GM04504 (cell line): Measurements from ENCODE around the gene DNAAF5.
"Not testable (repeated sequence)": the region's sequence is repeated elsewhere in the genome, so short reads cannot be mapped to it uniquely, and the experiment has no call there.

ENCODE experiments used
- DNase-seq: peaks from one replicate; pipeline ENCODE4 v3.0.0-alpha.2; 2012; ENCODE audit warnings: low read depth

The DNAAF5 gene

DNA sequence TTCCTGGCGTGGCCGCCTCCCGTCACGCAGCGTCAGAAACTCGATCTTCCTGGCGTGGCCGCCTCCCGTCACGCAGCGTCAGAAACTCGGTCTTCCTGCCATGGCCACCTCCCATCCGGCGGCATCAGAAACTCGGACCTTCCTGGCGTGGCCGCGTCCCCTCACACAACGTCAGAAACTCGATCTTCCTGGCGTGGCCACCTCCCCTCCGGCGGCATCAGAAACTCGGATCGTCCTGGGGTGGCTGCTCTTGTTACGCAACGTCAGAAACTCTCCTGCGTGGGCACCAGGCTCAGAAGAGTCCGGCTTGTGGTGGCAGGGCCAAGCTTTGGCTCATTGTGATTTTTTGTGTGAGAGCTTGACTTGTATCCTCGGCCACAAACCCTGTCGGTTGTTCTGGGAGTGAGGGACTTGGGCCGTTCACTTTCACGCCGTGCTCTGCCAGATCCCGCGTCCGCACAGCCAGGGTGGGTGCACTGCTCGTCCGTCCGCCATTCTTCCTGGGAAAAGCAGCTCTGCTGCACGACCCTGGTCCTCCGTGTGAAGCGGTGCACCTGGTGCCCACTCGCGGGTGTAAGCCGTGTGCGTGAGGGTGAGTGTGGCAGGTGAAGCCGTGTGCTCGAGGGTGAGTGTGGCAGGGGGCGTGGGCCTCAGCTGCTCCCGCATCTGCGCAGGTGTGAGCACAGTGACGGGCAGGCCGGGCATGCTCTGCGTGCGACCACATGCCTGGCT lies 56.4 kb downstream of the DNAAF5 start:
- no peak for DNase-seq

DNA sequence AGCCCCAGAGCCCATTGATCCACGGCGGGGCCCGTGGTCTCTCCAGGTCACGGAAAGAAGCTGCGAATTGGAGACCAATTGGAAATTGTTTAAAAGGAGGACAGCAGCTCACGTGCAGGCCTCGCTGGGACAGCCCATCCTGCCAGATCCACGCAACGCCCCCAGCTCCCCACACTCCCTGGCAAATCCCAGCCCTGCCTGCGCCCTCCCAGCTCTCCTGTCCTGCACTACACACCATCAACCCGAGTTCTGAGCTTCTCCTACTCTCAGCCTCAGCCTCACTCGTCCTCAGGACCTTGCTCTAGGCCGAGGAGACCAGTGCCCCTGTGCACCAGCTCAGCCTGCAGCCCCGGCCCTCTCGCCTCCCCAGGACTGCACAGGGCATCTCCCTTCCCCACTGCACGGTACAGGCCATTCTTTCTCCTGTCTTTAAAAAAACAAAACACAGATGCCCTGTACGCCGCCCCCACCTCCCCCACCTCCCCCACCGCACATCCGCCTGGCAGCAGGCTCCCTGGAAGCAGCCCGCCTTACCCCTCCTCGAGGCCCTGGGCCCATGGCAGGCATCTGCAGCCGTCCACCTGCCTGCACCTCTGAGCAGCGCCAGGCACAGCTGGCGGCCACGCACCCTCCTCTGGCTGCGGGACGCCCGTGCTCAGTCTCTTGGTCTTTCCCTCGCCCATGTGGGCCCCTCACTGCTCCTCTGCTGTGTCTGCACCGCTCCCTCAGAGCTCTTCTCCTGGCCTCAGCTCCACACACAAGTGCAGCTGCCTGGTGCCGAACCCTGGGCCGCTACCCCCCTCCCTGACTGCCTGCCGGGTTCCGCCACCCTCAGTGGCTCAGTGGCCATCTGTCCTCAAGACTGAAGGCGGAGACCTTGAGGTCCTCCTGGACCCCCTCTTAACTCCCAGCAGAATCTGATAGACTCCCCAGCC lies 57.3 kb downstream of the DNAAF5 start:
- DNase-seq: no peak

DNA sequence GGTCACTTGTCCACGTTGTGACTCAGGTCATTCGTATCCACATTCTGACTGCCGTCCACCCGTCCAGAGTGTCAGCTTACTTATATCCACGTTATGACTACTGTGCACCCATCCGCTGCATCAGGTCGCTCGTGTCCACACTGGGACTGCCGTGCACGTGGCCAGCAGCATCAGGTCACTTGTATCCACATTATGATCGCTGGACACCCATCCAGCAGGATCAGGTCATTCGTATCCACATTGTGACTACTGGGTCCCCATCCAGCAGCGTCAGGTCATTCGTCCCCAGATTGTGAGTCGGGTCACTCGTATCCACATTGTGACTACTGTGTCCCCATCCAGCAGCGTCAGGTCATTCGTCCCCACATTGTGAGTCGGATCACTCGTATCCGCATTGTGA lies 58.5 kb downstream of the DNAAF5 start:
- no peak for DNase-seq

DNA sequence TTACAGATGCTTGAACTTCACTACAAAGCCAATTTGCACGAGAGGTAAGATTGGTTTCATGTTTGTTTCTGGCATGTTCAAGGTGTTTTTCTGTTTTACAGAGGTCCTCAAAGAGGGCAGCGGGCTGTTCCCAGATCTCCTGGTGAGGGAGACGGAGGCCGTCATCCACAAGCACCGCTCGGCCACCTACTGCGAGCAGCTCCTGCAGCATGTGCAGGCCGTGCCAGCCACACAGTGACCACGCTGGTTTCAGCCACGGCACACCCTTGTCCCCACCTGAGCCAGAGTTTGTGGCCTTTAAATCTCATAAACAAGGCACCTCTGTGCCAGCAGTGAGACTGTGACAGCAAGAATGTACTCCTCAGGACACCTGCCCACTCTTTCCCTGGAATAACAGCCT lies 58.9 kb downstream of the DNAAF5 start:
- no peak for DNase-seq

DNA sequence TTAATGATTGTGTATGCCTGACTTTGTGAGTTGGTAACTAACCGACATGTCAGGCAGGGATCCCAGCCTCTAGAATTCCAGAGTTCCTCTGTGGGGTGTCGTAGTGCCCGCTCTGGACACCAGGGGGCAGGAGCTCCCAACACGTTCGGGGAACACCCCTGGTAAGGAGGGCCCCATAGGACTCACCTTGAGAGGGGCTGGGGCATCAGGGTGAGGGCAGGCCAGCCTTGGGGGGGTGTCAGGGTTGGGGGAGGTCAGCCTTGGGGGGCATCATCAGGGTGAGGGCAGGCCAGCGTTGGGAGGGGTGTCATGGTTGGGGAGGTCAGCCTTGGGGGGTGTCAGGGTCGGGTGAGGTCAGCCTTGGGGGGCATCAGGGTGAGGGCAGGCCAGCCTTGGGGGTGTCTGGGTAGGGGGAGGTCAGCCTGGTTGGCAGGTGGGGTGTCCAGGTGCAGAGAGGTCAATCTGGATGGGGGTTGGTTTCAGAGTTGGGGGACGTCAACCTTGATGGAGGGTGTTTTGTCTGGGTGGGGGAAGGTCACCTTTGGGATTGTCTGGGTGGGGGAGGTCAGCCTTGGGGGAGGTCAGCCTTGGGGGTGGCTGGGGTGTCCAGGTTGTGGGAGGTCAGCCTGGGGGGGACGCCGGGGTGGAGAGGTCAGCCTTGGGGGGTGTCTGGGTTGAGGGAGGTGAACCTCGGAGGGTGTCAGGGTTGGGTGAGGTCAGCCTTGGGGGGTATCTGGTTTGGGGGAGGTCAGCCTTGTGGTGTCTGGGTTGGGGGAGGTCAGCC lies 60.2 kb downstream of the DNAAF5 start:
- DNase-seq: peak; percentile 37

DNA sequence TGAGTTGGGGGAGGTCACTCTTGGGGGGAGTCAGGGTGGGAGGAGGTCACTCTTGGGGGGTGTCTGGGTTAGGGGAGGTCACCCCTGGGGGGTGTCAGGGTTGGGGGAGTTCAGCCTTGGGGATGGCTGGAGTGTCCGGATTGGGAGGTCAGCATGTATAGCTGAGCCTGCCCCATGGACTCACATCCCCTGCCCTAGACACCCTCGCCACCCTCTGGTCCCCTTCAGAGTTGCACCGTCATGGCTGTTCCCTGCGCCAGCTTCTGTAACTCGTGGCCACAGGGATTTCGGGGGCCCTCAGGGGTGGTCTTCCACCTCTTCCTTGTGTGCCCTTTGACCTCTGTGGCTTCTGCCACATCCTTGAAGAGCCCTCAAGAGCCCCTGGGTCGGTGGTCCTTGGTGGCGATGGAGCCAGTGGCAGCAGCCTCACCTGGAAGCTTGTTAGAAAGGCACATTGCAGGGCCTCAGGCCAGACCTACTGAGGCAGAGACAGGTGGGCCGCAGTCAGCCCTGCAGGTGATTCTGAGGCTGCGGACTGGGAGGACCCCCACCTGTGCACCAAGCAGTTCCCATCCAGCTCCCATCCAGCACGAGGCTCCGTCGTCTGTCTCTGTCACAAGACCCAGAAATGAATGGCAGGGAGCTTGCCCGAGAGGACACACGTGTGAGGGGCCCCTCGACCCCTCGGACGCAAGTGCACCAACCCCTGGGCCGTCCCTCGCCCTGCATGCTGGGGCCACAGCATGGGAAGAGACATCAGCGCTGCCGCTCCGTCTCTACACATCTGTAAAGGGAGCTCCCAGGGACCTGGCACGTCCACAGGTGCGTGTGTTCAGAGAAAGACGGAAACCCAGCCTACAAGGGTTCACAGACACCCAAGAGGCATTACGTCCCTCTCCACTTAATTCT lies 61.1 kb downstream of the DNAAF5 start:
- no peak for DNase-seq

DNA sequence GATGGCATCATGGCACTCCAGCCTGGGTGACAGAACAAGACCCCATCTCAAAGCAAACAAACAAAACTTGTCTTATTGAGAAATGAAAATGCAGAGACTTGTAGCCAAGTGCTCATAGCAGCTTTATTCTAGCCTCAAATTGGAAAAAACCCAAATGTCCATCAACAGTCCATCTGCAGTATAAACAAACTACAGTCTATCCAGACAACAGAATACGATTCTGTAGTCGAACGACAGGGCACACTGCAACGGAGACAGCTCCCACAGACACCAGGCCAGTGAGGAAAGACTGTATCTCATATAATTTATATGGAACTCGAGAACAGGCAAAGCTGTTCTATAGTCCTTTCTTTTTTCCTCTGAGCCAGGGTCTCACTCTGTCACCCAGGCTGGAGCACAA lies 65.0 kb downstream of the DNAAF5 start:
- no peak for DNase-seq

DNA sequence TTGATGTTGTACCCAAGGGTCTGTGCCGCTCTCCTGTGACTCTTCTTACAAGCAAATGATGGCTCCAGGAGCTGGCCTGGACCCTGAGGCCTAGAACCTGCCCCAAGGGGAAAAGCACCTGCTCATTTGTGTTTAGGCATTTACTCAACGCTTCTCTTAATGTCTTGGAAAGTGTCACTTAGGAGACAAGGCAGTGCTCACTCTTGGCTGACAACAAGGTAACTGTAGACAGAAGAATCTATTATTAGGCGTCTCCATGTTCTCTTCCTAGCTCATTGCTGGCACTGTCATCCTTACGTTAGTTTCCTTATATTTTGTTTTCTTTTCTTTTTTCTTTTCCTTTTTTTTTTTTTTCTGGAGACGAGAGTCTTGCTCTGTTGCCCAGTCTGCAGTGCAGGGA lies 67.7 kb downstream of the DNAAF5 start:
- no peak for DNase-seq

DNA sequence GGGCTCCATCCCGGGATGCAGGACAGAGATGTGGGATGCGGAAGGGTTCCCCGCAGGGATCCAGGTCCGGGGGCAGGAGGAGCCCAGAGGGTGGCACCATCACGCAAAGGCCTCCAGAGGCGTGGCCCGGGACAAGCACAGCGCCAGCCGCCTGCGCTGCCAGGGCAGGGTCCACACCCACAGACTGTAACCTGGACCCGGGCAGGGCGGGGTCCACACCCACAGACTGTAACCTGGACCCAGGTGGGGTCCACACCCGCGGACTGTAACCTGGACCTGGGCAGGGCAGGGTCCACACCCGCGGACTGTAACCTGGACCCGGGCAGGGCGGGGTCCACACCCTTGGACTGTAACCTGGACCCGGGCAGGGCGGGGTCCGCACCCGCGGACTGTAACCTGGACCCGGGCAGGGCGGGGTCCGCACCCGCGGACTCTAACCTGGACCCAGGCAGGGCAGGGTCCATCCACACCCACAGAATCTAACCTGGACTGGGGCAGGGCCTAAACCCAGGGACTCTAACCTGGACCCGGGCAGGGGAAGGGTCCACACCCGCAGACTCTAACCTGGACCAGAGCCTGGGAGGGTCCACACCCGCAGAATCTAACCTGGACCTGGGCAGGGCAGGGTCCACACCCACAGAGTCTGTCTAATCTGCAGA lies 68.3 kb downstream of the DNAAF5 start:
- DNase-seq: no peak

DNA sequence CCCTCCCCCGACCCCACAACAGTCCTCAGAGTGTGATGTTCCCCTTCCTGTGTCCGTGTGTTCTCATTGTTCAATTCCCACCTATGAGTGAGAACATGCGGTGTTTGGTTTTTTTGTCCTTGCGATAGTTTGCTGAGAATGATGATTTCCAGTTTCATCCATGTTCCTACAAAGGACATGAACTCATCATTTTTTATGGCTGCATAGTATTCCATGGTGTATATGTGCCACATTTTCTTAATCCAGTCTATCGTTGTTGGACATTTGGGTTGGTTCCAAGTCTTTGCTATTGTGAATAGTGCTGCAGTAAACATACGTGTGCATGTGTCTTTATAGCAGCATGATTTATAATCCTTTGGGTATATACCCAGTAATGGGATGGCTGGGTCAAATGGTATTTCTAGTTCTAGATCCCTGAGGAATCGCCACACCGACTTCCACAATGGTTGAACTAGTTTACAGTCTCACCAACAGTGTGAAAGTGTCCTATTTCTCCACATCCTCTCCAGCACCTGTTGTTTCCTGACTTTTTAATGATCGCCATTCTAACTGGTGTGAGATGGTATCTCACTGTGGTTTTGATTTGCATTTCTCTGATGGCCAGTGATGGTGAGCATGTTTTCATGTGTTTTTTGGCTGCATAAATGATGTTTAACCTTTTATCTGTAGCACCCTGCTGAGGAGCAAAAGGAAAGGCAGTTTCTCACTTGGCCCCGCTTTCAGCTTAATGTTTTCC lies 70.1 kb downstream of the DNAAF5 start:
- DNase-seq: not testable (repeated sequence)

DNA sequence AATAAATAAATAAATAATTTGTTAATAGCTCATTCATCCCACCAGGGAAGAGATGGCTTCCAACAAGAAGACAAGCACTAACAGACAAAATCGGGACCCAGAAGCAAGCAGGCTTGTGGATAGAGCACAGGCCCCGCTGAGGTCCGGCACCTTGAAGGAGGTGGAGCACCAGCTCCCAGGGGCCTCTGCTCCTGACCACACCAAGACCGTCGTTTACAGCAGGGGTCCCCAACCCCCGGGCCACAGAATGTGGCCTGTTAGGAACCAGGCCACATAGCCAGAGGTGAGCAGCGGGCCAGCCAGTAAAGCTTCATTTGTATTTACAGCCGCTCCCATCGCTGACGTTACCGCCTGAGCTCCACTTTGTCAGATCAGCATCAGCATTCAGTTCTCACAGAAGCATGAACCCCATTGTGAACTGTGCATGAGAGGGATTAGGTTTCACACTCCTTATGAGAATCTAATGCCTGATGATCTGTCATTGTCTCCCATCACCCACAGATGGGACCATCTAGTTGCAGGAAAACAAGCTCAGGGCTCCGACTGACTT lies 72.5 kb downstream of the DNAAF5 start:
- no peak for DNase-seq

DNA sequence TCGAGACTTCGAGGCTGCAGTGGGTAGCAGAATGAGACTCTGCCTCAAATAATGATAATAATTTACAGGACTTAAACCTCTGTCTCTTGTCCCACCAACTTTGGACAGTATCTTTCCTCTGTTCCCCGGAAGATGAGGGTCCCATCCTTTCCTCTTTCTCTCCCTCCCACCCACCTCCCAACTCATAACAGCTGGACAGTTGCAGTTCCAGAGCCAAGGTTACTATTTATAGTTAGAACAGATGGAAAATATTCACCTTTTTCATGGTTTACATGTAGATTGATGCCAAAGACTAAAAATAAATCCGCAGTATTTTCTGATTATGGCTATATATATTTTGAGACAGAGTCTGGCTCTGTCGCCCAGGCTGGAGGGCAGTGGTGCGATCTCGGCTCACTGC lies 74.2 kb downstream of the DNAAF5 start:
- no peak for DNase-seq

DNA sequence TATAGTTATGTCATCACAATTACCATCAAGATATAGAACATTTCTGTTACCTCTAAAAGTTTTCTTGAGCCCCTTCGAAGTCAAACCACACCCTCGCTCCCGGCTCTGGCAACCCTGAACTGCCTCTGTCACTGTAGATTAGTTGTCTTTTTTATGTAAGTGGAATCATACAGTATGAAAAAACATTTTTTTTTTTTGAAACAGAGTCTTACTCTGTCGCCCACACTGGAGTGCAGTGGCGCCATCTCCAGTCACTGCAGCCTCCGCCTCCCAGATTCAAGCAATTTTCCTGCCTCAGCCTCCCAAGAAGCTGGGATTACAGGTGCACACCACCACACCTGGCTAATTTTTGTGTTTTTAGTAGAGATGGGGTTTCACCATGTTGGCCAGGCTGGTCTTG lies 74.9 kb downstream of the DNAAF5 start:
- DNase-seq: not testable (repeated sequence)

DNA sequence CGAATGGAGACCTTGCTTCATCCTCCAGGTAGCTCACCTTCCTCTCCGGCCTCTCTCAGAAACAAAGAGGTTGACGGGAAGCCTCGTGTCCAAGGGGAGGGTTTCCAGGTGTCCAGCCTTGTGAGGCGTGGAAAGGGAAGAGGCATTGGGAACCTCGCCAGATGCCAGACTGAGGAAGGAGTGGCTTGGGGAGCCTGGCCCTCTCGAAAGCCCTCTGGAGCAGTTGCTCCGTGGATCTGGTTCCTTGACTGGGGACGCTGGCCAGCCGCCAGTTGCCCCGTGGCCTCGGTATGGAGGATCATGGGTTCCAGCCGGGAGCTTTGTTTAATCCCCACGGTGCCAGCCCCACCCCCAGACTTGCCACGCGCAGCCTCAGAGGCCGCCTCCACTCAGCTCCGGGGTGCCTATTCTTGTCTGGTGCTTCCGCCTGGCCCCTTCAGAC lies 75.5 kb downstream of the DNAAF5 start:
- no peak for DNase-seq

DNA sequence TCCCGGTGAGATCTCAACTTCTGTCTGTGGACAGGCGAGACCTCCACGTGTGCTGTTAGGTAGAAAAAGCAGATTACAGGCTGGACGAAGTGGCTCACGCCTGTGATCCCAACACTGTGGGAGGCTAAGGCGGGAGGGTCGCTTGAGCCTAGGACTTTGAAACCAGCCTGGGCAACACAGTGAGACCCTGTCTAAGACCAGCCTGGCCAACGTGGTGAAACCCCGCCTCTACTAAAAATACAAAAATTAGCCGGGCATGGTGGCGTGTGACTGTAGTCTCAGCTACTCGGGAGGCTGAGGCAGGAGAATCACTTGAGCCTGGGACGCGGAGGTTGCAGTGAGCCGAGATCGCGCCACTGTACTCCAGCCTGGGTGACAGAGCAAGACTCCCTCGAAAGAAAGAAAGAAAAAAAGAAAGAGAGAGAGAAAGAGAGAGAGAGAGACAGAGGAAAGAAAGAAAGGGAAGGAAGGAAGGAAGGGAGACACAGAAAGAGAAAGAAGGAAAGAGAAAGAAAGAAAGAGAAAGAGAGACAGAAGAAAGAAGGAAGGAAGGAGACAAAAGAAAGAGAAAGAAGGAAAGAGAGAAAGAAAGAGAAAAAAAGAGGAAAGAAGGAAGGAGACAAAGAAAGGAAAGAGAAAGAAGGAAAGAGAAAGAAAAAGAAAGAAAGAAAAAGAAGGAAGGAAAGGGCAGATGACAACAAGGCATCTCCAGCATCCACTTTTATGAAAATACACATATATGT lies 76.2 kb downstream of the DNAAF5 start:
- no peak for DNase-seq

DNA sequence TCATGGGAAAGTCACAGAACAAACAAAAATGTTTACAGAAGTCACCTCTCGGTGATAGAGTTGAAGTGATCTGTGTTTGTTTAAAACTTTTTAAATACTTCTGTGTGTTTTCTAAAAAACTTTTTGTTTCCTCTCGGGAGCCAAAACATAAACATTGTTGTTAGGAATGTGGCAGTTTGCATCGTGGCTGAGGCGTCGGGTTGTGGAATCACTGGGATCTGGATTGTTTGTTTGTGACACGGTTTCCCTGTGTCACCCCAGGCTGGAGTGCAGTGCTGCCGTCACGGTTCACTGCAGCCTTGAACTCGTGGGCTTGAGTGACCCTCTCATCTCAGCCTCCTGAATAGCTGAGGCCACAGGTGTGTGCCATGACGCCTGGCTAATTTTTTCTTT lies 76.7 kb downstream of the DNAAF5 start:
- DNase-seq: no peak

DNA sequence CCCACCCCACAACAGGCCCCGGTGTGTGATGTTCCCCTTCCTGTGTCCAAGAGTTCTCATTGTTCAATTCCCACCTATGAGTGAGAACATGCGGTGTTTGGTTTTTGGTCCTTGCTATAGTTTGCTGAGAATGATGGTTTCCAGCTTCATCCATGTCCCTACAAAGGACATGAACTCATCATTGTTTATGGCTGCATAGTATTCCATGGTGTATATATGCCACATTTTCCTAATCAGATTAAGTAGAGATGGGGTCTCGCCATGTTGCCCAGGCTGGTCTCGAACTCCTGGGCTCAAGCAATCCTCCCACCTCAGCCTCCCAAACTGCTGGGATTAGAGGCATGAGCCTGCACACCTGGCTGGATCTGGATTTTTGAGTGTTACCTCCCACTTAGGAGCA lies 77.3 kb downstream of the DNAAF5 start:
- DNase-seq: not testable (repeated sequence)

DNA sequence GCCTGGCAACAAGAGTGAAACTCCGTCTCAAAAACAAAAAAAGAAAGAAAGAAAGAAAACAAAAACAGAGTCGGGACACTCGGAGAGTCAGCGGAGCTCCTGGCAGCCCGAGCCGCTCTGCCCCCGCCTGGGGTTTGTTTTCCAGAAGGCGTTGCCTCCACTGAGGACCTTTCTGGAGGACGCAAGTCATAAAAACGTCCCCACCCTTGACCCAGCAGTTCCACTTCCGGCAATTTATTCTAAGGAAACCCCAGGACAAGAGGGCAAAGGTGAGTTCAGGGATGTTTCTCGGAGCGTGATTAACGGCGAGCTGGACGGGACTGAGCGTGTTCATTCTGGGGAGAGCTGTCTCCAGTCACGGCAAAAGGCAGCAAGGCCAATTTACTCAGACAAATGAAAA lies 78.8 kb downstream of the DNAAF5 start:
- DNase-seq: no peak
